Naive thymus-derived CD4-positive, alpha-beta T cell (primary cell): ENCODE data around the gene ITPR1. TPM values are rescaled to one million over a fixed set of nuclear protein-coding genes. Genes with fewer than 3 reads are reported as not detected.

Source experiments
- ATAC-seq: fragments of 150-1000 bp; cut with Tn5 transposase; 2 replicates; pipeline ENCODE4 v1.10.0; 2021; ENCODE audit warnings: mild to moderate bottlenecking, moderate library complexity
- CTCF ChIA-PET: fragments of 350-600 bp; sonication (Branson Sonifier 250); formaldehyde crosslinking; loops from one replicate; lab custom pipeline; 2021; ENCODE audit warnings: antibody characterized with exemption; lab: Charles Lee
- POLR2A ChIA-PET: fragments of 350-600 bp; sonication (Branson Sonifier 250); formaldehyde crosslinking; loops from one replicate; lab custom pipeline; 2021; ENCODE audit warnings: antibody characterized with exemption, inconsistent platforms; lab: Charles Lee
- DNase-seq, 9 donors: peaks; one replicate each; pipeline versions ENCODE4 v3.0.0 to v3.0.0-alpha.2; 2020 to 2022; ENCODE audit warnings: mixed read lengths in 1 of 9
- H3K27ac ChIP-seq: one replicate; pipeline ENCODE4 v1.7.0; 2013; ENCODE audit warnings: mild to moderate bottlenecking, low read depth, low read length, moderate library complexity
- H3K27me3 ChIP-seq, 2 donors: one replicate each; pipeline ENCODE4 v1.7.0; 2013; ENCODE audit warnings: low read length in 2 of 2, mild to moderate bottlenecking in 2 of 2, moderate library complexity in 2 of 2; ENCODE audit not compliant: control insufficient read depth in 2 of 2, insufficient read depth in 2 of 2
- H3K36me3 ChIP-seq, 3 experiments: 1 replicate in 2 of 3; 2 replicates in 1 of 3; pipeline ENCODE4 v1.7.0; 2013; ENCODE audit warnings: low read length in 3 of 3, mild to moderate bottlenecking in 3 of 3, moderate library complexity in 1 of 3; ENCODE audit not compliant: insufficient read depth in 3 of 3, control insufficient read depth in 2 of 3
- H3K4me1 ChIP-seq, 2 donors: one replicate each; pipeline ENCODE4 v1.7.0; 2013; ENCODE audit warnings: low read length in 2 of 2, mild to moderate bottlenecking in 2 of 2, moderate library complexity in 1 of 2; ENCODE audit not compliant: control insufficient read depth in 2 of 2, insufficient read depth in 2 of 2
- H3K4me3 ChIP-seq: 2 replicates; pipeline ENCODE4 v1.7.0; 2013; ENCODE audit warnings: mild to moderate bottlenecking, low read length
- H3K9me3 ChIP-seq, 3 experiments: 1 replicate in 2 of 3; 2 replicates in 1 of 3; pipeline ENCODE4 v1.7.0; 2013; ENCODE audit warnings: low read length in 3 of 3; ENCODE audit not compliant: control insufficient read depth in 2 of 3
- H3K27ac Mint-ChIP-seq, 9 donors: one replicate each; pipeline ENCODE4 v1.8.0; 2020 to 2022; ENCODE audit warnings: mixed read lengths in 9 of 9, mild to moderate bottlenecking in 8 of 9, moderate library complexity in 5 of 9, inconsistent platforms in 2 of 9
- H3K27me3 Mint-ChIP-seq, 5 donors: one replicate each; pipeline ENCODE4 v1.8.0; 2021 to 2022; ENCODE audit warnings: mixed read lengths in 5 of 5, mild to moderate bottlenecking in 1 of 5
- H3K36me3 Mint-ChIP-seq, 5 donors: one replicate each; pipeline ENCODE4 v1.8.0; 2020 to 2022; ENCODE audit warnings: mixed read lengths in 5 of 5, mild to moderate bottlenecking in 3 of 5, inconsistent platforms in 1 of 5
- H3K4me1 Mint-ChIP-seq, 7 donors: one replicate each; pipeline ENCODE4 v1.8.0; 2020 to 2022; ENCODE audit warnings: mixed read lengths in 7 of 7, mild to moderate bottlenecking in 3 of 7, inconsistent platforms in 1 of 7
- H3K4me3 Mint-ChIP-seq, 10 donors: one replicate each; pipeline ENCODE4 v1.8.0; 2020 to 2022; ENCODE audit warnings: mild to moderate bottlenecking in 10 of 10, mixed read lengths in 10 of 10, moderate library complexity in 6 of 10, inconsistent platforms in 2 of 10
- H3K9me3 Mint-ChIP-seq, 11 donors: one replicate each; pipeline ENCODE4 v1.8.0; 2020 to 2022; ENCODE audit warnings: mixed read lengths in 11 of 11, mild to moderate bottlenecking in 4 of 11, inconsistent platforms in 1 of 11, moderate library complexity in 1 of 11
- intact Hi-C, 2 donors: fragments of 100-400 bp; cut with micrococcal nuclease; formaldehyde crosslinking; loops; one replicate each; pipeline ENCODE4 v1.15.1; 2023
- polyA plus RNA-seq, 2 donors: library from polyadenylated mRNA; unstranded; fragments of 300-500 nt; fragmentation: Illumina TruSeq; gene quantifications; one replicate each; pipeline ENCODE4 v1.2.3, GENCODE V29; 2021
- total RNA-seq, 6 experiments: library from RNA in 5 of 6; stranded (reverse) in 5 of 6; gene quantifications; 1 replicate in 5 of 6; 2 replicates in 1 of 6; pipeline ENCODE4 v1.2.3 and lab custom pipeline; 2021 to 2026

Gene ITPR1
- total and polyA plus RNA-seq, 7 experiments from 2014 or later, result 15.1 to 118 (median 83.8) TPM

DNA sequence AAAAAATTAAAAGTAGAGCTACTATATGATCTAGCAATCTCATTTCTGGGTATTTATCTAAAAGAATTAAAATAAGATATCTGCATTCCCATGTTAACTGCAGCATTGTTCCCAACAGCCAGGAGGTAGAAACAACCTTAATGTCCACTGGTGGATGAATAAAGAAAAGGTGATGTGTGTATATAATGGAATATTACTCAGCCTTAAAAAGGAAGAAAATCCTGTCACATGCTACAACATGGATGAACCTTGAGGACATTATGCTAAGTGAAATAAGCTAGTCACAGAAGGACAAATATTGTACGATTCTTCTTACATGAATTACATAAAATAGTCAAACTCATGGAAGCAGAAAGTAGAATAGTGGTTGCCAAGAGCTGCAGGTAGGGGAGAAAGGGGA, 366.6 kb downstream of the ITPR1 start:
- no peak overlapping the region for H3K27ac ChIP-seq
- peaks cover 18 to 82% (median 43%) of the 10 kb centered on the region in 5 donors for H3K36me3 Mint-ChIP-seq
- no peak overlapping the region for H3K27ac Mint-ChIP-seq
- H3K9me3 Mint-ChIP-seq, result peaks cover 0 to 38% (median 10%) of the 10 kb centered on the region in 11 donors
- CTCF ChIA-PET, result interaction anchor here (1.0 kb wide), 1 partner anchor 11 kb away, joined by 3 read pairs; no protein-coding TSS in a partner anchor
- ATAC-seq (no peak), DNase-seq (no peak)
- H3K36me3 ChIP-seq, result no peaks in the 10 kb centered on the region
- H3K4me3 ChIP-seq, result no peak overlapping the region
- H3K4me1 ChIP-seq, result no peaks in the 10 kb centered on the region
- no peak overlapping the region for H3K4me3 Mint-ChIP-seq
- H3K4me1 Mint-ChIP-seq, result peaks cover 13 to 43% (median 24%) of the 10 kb centered on the region in 7 donors
- intact Hi-C loops, result no loop called here
- H3K27me3 Mint-ChIP-seq, result no peaks in the 10 kb centered on the region
- peaks cover 0 to 4% (median 0%) of the 10 kb centered on the region in 3 experiments for H3K9me3 ChIP-seq
- no peaks in the 10 kb centered on the region for H3K27me3 ChIP-seq
- POLR2A ChIA-PET, result interaction anchor here (0.9 to 1.0 kb wide), 3 partner anchors 10 to 26 kb away, joined by 3 to 5 read pairs (median 3); no protein-coding TSS in a partner anchor

DNA sequence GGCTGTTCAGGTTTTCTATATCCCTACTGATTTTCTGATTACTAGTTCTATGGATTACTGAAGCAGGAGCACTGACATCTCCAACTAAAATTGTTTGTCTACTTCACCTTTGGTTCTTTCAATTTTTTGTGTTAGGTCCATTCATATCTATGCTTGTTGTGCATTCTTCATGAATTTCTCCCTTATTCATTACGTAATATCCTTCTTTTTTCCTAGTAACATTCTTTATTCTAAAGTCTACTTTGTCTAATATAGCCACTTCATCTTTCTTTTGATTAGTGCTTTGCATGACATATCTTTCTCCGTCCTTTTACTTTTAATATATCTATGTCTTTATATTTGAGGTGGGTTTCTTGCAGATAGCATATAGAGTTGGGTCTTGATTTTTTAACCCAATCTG, 369.8 kb downstream of the ITPR1 start:
- intact Hi-C loops, result no loop called here
- H3K4me1 ChIP-seq, result peaks cover 15 to 16% of the 10 kb centered on the region in 2 donors
- no peak overlapping the region for H3K27ac Mint-ChIP-seq
- H3K36me3 Mint-ChIP-seq, result peaks cover 12 to 64% (median 29%) of the 10 kb centered on the region in 5 donors
- peaks cover 0 to 34% (median 10%) of the 10 kb centered on the region in 11 donors for H3K9me3 Mint-ChIP-seq
- H3K9me3 ChIP-seq, result peaks cover 0 to 4% (median 0%) of the 10 kb centered on the region in 3 experiments
- peaks cover 13 to 38% (median 25%) of the 10 kb centered on the region in 7 donors for H3K4me1 Mint-ChIP-seq
- H3K27ac ChIP-seq, result no peak overlapping the region
- H3K36me3 ChIP-seq, result no peaks in the 10 kb centered on the region
- POLR2A ChIA-PET, result interaction anchor here (1.2 kb wide), 1 partner anchor 22 kb away, joined by 6 read pairs; no protein-coding TSS in a partner anchor
- ATAC-seq, result no peak
- no peak for DNase-seq
- CTCF ChIA-PET, result no interaction called here
- H3K4me3 Mint-ChIP-seq, result no peak overlapping the region
- no peak overlapping the region for H3K4me3 ChIP-seq
- H3K27me3 ChIP-seq, result no peaks in the 10 kb centered on the region
- no peaks in the 10 kb centered on the region for H3K27me3 Mint-ChIP-seq

DNA sequence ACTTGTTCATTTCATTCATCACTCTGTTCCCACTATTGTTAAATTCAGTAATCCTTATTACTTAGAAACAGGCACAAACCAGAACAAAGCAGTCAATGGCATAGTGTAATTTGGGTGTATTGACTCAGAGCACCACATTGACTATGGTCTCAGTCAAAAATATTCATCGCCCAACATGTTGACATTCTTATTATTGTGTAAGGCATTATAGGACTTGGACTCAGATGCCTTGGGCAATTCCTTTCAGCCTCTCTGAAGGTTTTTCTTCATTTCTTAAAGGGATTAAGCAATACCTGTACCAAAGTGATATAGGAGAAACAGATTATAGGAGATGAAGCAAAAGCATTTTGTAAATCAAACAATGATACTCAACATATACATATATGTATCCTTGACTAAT, 371.4 kb downstream of the ITPR1 start:
- no peak for ATAC-seq
- Mint-ChIP-seq H3K4me3 (no peak overlapping the region), H3K9me3 (peaks cover 0 to 34% (median 10%) of the 10 kb centered on the region in 11 donors), H3K27ac (peak overlapping the region in 1 of 9 donors; percentile 26), H3K27me3 (no peaks in the 10 kb centered on the region), H3K4me1 (peaks cover 18 to 48% (median 29%) of the 10 kb centered on the region in 7 donors), H3K36me3 (peaks cover 12 to 53% (median 22%) of the 10 kb centered on the region in 5 donors)
- H3K9me3 ChIP-seq, result peaks cover 0 to 4% (median 0%) of the 10 kb centered on the region in 3 experiments
- ChIA-PET CTCF (no interaction called here), POLR2A (interaction anchor here (1.0 kb wide), 1 partner anchor 33 kb away, joined by 3 read pairs; no protein-coding TSS in a partner anchor)
- no peak overlapping the region for H3K4me3 ChIP-seq
- H3K27me3 ChIP-seq, result no peaks in the 10 kb centered on the region
- H3K4me1 ChIP-seq, result peaks cover 22% of the 10 kb centered on the region in 2 donors
- H3K36me3 ChIP-seq, result no peaks in the 10 kb centered on the region
- intact Hi-C loops, result no loop called here
- H3K27ac ChIP-seq, result no peak overlapping the region
- DNase-seq, result no peak

DNA sequence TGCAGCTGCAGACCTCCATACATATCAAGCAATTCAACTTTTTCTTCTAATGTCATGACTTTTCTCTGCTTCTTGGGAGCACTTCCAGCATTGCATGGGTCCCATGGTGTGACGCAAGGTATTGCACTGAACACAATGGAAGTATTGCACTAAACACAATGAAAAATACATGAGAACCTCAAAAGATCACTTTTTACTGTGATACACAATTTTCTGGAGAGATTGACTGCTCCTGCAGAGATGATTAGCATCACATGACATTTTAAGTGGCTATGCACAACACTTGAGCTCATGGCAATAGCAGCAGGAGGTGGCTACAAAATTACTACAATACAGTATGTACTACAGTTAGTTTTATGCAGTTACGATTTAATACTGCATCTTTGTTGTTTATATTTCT, 372.6 kb downstream of the ITPR1 start:
- H3K36me3 Mint-ChIP-seq, result peaks cover 12 to 44% (median 19%) of the 10 kb centered on the region in 5 donors
- H3K27me3 ChIP-seq, result no peaks in the 10 kb centered on the region
- peaks cover 0 to 27% (median 10%) of the 10 kb centered on the region in 11 donors for H3K9me3 Mint-ChIP-seq
- ChIA-PET CTCF (interaction anchor here (2.2 kb wide), 1 partner anchor 115 kb away, joined by 5 read pairs; no protein-coding TSS in a partner anchor), POLR2A (no interaction called here)
- no peak overlapping the region for H3K4me3 ChIP-seq
- H3K36me3 ChIP-seq, result no peaks in the 10 kb centered on the region
- intact Hi-C loops, result no loop called here
- peaks cover 0 to 4% (median 0%) of the 10 kb centered on the region in 3 experiments for H3K9me3 ChIP-seq
- H3K27ac Mint-ChIP-seq, result peak overlapping the region in 2 of 9 donors; percentile 60 to 78
- no peak overlapping the region for H3K27ac ChIP-seq
- H3K4me3 Mint-ChIP-seq, result peak overlapping the region in 1 of 10 donors; percentile 54
- ATAC-seq (no peak), DNase-seq (no peak)
- H3K4me1 ChIP-seq, result peaks cover 22% of the 10 kb centered on the region in 2 donors
- H3K27me3 Mint-ChIP-seq, result no peaks in the 10 kb centered on the region
- peaks cover 19 to 55% (median 37%) of the 10 kb centered on the region in 7 donors for H3K4me1 Mint-ChIP-seq

DNA sequence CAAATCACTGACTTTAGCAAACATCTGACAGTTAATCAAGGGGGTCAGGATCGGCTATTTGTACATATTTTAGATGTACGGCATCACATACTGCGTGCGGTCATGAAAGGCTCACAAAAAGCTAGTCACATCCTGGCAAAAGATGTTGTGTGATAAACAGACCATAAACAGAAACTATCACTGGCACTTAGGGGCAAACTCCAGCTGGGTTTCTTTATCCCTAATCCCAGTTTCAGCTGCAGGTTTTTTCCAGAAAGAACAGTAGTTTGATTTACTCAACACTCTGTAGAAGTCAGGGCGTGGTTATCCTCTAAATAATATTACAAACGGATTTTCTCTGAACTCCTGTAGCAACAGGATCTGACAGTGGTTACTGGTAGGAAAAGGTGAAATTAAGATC, 373.7 kb downstream of the ITPR1 start:
- H3K27ac ChIP-seq, result peak overlapping the region; percentile 84
- POLR2A ChIA-PET, result interaction anchor here (0.6 to 1.3 kb wide), 7 partner anchors 15 to 322 kb away, joined by 3 to 8 read pairs (median 4); no protein-coding TSS in a partner anchor
- H3K4me3 Mint-ChIP-seq, result peak overlapping the region; percentile 51 to 89 (median 85)
- no peaks in the 10 kb centered on the region for H3K27me3 Mint-ChIP-seq
- no peaks in the 10 kb centered on the region for H3K27me3 ChIP-seq
- H3K9me3 ChIP-seq, result peaks cover 0 to 1% (median 0%) of the 10 kb centered on the region in 3 experiments
- peak overlapping the region; percentile 62 to 96 (median 91) for H3K27ac Mint-ChIP-seq
- ATAC-seq, result no peak
- intact Hi-C loops, result no loop called here
- peaks cover 22% of the 10 kb centered on the region in 2 donors for H3K4me1 ChIP-seq
- H3K4me1 Mint-ChIP-seq, result peaks cover 19 to 58% (median 41%) of the 10 kb centered on the region in 7 donors
- peaks cover 8 to 34% (median 16%) of the 10 kb centered on the region in 5 donors for H3K36me3 Mint-ChIP-seq
- peak in 1 of 9 donors; percentile 9 for DNase-seq
- peaks cover 0 to 16% (median 4%) of the 10 kb centered on the region in 11 donors for H3K9me3 Mint-ChIP-seq
- H3K36me3 ChIP-seq, result no peaks in the 10 kb centered on the region
- H3K4me3 ChIP-seq, result peak overlapping the region; percentile 60
- CTCF ChIA-PET, result interaction anchor here (0.6 to 2.2 kb wide), 2 partner anchors 64 to 114 kb away, joined by 3 to 5 read pairs; no protein-coding TSS in a partner anchor

DNA sequence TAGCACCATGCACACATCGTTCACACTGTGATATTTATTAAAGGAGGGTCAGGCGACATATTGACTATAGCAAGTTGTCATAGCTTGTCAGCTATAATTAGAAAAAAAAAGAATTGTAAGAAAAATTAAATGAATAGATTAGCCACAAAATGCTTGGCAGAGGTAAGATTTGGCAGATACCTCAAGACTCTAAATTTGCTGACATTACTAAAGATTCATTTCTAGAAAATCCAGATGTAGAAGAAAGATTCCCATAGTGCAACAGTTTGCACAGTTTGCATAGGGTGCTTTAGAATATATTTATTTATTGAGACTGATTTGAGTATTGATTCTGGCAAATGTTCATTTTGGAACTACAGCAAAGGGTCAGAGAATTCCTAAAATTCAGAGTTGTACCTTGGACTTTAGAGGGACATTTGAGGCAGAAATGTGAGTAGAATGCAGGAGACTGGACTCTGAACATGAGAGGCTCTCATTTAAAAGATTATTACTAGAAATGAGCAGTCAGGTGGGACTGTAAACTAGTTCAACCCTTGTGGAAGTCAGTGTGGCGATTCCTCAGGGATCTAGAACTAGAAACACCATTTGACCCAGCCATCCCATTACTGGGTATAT, 384.1 kb downstream of the ITPR1 start:
- DNase-seq, result no peak
- Histone ChIP-seq H3K9me3 (no peaks in the 10 kb centered on the region), H3K27me3 (no peaks in the 10 kb centered on the region), H3K27ac (no peak overlapping the region), H3K4me3 (no peak overlapping the region), H3K36me3 (no peaks in the 10 kb centered on the region), H3K4me1 (no peaks in the 10 kb centered on the region)
- H3K4me3 Mint-ChIP-seq, result no peak overlapping the region
- no peaks in the 10 kb centered on the region for H3K9me3 Mint-ChIP-seq
- no peak overlapping the region for H3K27ac Mint-ChIP-seq
- no peak for ATAC-seq
- intact Hi-C loops, result no loop called here
- H3K36me3 Mint-ChIP-seq, result peaks cover 0 to 10% (median 0%) of the 10 kb centered on the region in 5 donors
- ChIA-PET CTCF (no interaction called here), POLR2A (no interaction called here)
- H3K4me1 Mint-ChIP-seq, result peaks cover 0 to 17% (median 8%) of the 10 kb centered on the region in 7 donors
- H3K27me3 Mint-ChIP-seq, result no peaks in the 10 kb centered on the region
